GM19372 (cell line): ENCODE results near the gene EPHB1.

Experiments used
- ATAC-seq: cut with Tn5 transposase; IDR thresholded peaks from one replicate; pipeline ENCODE4 v1.9.1; 2021; ENCODE audit warnings: mild to moderate bottlenecking, low read depth, moderate library complexity; ENCODE audit not compliant: unreplicated experiment

The EPHB1 gene

GRCh38 chr3:135169651-135170050, 374.6 kb downstream of the EPHB1 start:
- no peak for ATAC-seq

- no peak for ATAC-seq
These were observed 375.7 kb downstream of the EPHB1 start for GRCh38 chr3:135170732-135171131.

- ATAC-seq = no peak
These were observed 377.3 kb downstream of the EPHB1 start for GRCh38 chr3:135172191-135172869.

- ATAC-seq = no peak
These were observed 380.7 kb downstream of the EPHB1 start for GRCh38 chr3:135175728-135176277.

GRCh38 chr3:135176881-135177280, 381.8 kb downstream of the EPHB1 start:
- no peak for ATAC-seq

- ATAC-seq = no peak
These were observed 383.5 kb downstream of the EPHB1 start for GRCh38 chr3:135178566-135178965.

GRCh38 chr3:135181408-135181807, 386.3 kb downstream of the EPHB1 start:
- no peak for ATAC-seq

GRCh38 chr3:135182364-135182998, 387.4 kb downstream of the EPHB1 start:
- ATAC-seq = no peak

GRCh38 chr3:135190658-135191057, 395.6 kb downstream of the EPHB1 start:
- ATAC-seq = no peak

- ATAC-seq = no peak
These were observed 396.6 kb downstream of the EPHB1 start for GRCh38 chr3:135191708-135192107.

GRCh38 chr3:135192929-135193328, 397.9 kb downstream of the EPHB1 start:
- ATAC-seq = no peak

GRCh38 chr3:135197246-135197645, 402.2 kb downstream of the EPHB1 start:
- no peak for ATAC-seq

- ATAC-seq = no peak
These were observed 402.8 kb downstream of the EPHB1 start for GRCh38 chr3:135197856-135198255.

- no peak for ATAC-seq
These were observed 404.1 kb downstream of the EPHB1 start for GRCh38 chr3:135199137-135199536.

- no peak for ATAC-seq
These were observed 408.0 kb downstream of the EPHB1 start for GRCh38 chr3:135203026-135203425.

- no peak for ATAC-seq
These were observed 418.2 kb downstream of the EPHB1 start for GRCh38 chr3:135213213-135213612.

- no peak for ATAC-seq
These were observed 418.8 kb downstream of the EPHB1 start for GRCh38 chr3:135213822-135214221.

- no peak for ATAC-seq
These were observed 419.3 kb downstream of the EPHB1 start for GRCh38 chr3:135214400-135214799.

- ATAC-seq = no peak
These were observed 420.5 kb downstream of the EPHB1 start for GRCh38 chr3:135215516-135215915.

GRCh38 chr3:135216659-135217058, 421.6 kb downstream of the EPHB1 start:
- ATAC-seq = no peak

GRCh38 chr3:135217730-135218129, 422.7 kb downstream of the EPHB1 start:
- no peak for ATAC-seq

GRCh38 chr3:135218304-135218703, 423.2 kb downstream of the EPHB1 start:
- no peak for ATAC-seq
